HCT116 (cell line): ENCODE results near the gene RGL2. TPM values are rescaled to one million over a fixed set of nuclear protein-coding genes. Genes with fewer than 3 reads are reported as not detected.

Experiments
- ATAC-seq: fragments of 200-7000 bp; cut with Tn5 transposase; 2 replicates; pipeline ENCODE4 v1.9.1; 2020; ENCODE audit warnings: mild to moderate bottlenecking, moderate library complexity
- BruUV-seq: library from RNA; stranded (reverse); fragments of 400-500 nt; replicated peaks from 2 replicates; lab custom pipeline; 2021; lab: Mats Ljungman, UMichigan
- CTCF ChIA-PET: fragments of 300-600 bp; sonication (Branson Sonifier 250); formaldehyde crosslinking; loops from one replicate; lab custom pipeline; 2021; ENCODE audit warnings: antibody characterized with exemption; lab: Charles Lee
- POLR2A ChIA-PET: fragments of 300-600, 350-600 bp; sonication (Branson Sonifier 250); formaldehyde crosslinking; loops from one replicate; lab custom pipeline; 2021; ENCODE audit warnings: antibody characterized with exemption; lab: Charles Lee
- RAD21 ChIA-PET, 2 experiments: fragments of 300-600 bp; sonication (Branson Sonifier 250); formaldehyde crosslinking; loops; one replicate each; lab custom pipeline; 2023; ENCODE audit warnings: low total read pairs in 2 of 2; ENCODE audit not compliant: uncharacterized antibody in 2 of 2, unreplicated experiment in 2 of 2, low non-redundant PET in 1 of 2; lab: Charles Lee
- DNase-seq: peaks from one replicate; pipeline ENCODE4 v3.0.0-alpha.2; 2010; ENCODE audit warnings: low read depth, low spot score
- H2AFZ ChIP-seq: fragments of 200-600 bp; shearing (Covaris generic), sonication (generic); 2 replicates; pipeline ENCODE4 v1.6.1; 2017; ENCODE audit warnings: low read depth, mixed run types, mixed read lengths, antibody characterized with exemption, low read length; ENCODE audit not compliant: poor library complexity, severe bottlenecking
- H3K27ac ChIP-seq: 2 replicates; pipeline ENCODE4 v1.5.1; 2012; ENCODE audit warnings: low read depth, low read length
- H3K27me3 ChIP-seq: fragments of 200-600 bp; sonication (generic); 2 replicates; pipeline ENCODE4 v1.6.1; 2016; ENCODE audit warnings: mixed run types, low read length, mixed read lengths; ENCODE audit not compliant: insufficient read depth
- H3K36me3 ChIP-seq, 2 experiments: fragments of 200-500 bp in 1 of 2; fragments of 200-600 bp in 1 of 2; sonication (Bioruptor generic) in 1 of 2; sonication (generic) in 1 of 2; 2 replicates each; pipeline versions ENCODE4 v1.5.1 to v1.6.1; 2014 to 2016; ENCODE audit warnings: low read length in 2 of 2, inconsistent platforms in 1 of 2, mixed read lengths in 1 of 2, mixed run types in 1 of 2; ENCODE audit not compliant: insufficient read depth in 2 of 2, control insufficient read depth in 1 of 2
- H3K4me1 ChIP-seq, 2 experiments: fragments of 200-600 bp in 1 of 2; sonication (generic) in 1 of 2; 2 replicates each; pipeline versions ENCODE4 v1.5.1 to v1.6.1; 2012 to 2017; ENCODE audit warnings: low read length in 2 of 2, inconsistent platforms in 1 of 2, mild to moderate bottlenecking in 1 of 2, mixed read lengths in 1 of 2, mixed run types in 1 of 2, moderate library complexity in 1 of 2; ENCODE audit not compliant: insufficient read depth in 2 of 2, control insufficient read depth in 1 of 2
- H3K4me2 ChIP-seq: fragments of 200-600 bp; sonication (generic); 2 replicates; pipeline ENCODE4 v1.6.1; 2017; ENCODE audit warnings: mixed run types, low read length, mixed read lengths
- H3K4me3 ChIP-seq, 2 experiments: fragments of 200-600 bp in 1 of 2; sonication (generic) in 1 of 2; replicated peaks in 1 of 2; 2 replicates each; pipeline ENCODE4 v1.5.1; 2011 to 2016; ENCODE audit warnings: low read length in 2 of 2, control low read depth in 1 of 2, low read depth in 1 of 2, mild to moderate bottlenecking in 1 of 2, mixed read lengths in 1 of 2, mixed run types in 1 of 2
- H3K79me2 ChIP-seq: fragments of 200-600 bp; sonication (generic); 2 replicates; pipeline ENCODE4 v1.6.1; 2017; ENCODE audit warnings: mild to moderate bottlenecking, mixed run types, low read length, moderate library complexity, mixed read lengths; ENCODE audit not compliant: insufficient read depth
- H3K9ac ChIP-seq: fragments of 200-600 bp; sonication (generic); 2 replicates; pipeline ENCODE4 v1.6.1; 2016; ENCODE audit warnings: low read length, mixed read lengths
- H3K9me2 ChIP-seq: fragments of 200-600 bp; sonication (generic), shearing (Covaris generic); 2 replicates; pipeline ENCODE4 v1.6.1; 2017; ENCODE audit warnings: mixed run types, mild to moderate bottlenecking, moderate library complexity; ENCODE audit not compliant: insufficient read depth
- H3K9me3 ChIP-seq, 2 experiments: fragments of 200-500 bp in 1 of 2; fragments of 200-600 bp in 1 of 2; sonication (Bioruptor generic) in 1 of 2; sonication (generic) in 1 of 2; 2 replicates each; pipeline ENCODE4 v1.6.1; 2014 to 2017; ENCODE audit warnings: low read length in 2 of 2, mixed read lengths in 2 of 2, inconsistent platforms in 1 of 2, low read depth in 1 of 2, mild to moderate bottlenecking in 1 of 2, mixed run types in 1 of 2, moderate library complexity in 1 of 2; ENCODE audit not compliant: control insufficient read depth in 1 of 2, insufficient read depth in 1 of 2
- H4K20me1 ChIP-seq: fragments of 200-600 bp; sonication (generic), shearing (Covaris generic); 2 replicates; pipeline ENCODE4 v1.6.1; 2017; ENCODE audit warnings: mixed run types, mild to moderate bottlenecking, moderate library complexity; ENCODE audit not compliant: insufficient read depth
- EGR1 ChIP-seq: IDR thresholded peaks from 2 replicates; pipeline ENCODE4 v1.6.1; 2012; ENCODE audit warnings: low read depth
- EZH2phosphoT487 ChIP-seq: fragments of 200-600 bp; IDR thresholded peaks from 2 replicates; pipeline ENCODE4 v1.6.1; 2018; ENCODE audit warnings: antibody characterized with exemption, borderline replicate concordance
- FOSL1 ChIP-seq: IDR thresholded peaks from 2 replicates; pipeline ENCODE4 v1.6.1; 2012; ENCODE audit warnings: low read depth
- JUND ChIP-seq: IDR thresholded peaks from 2 replicates; pipeline ENCODE4 v1.6.1; 2012
- YY1 ChIP-seq: IDR thresholded peaks from 2 replicates; pipeline ENCODE4 v1.6.1; 2011; ENCODE audit warnings: low read length, low read depth, moderate library complexity, mild to moderate bottlenecking; ENCODE audit not compliant: insufficient replicate concordance; ENCODE audit errors: extremely low read depth
- ZBTB33 ChIP-seq: IDR thresholded peaks from 2 replicates; pipeline ENCODE4 v1.6.1; 2011; ENCODE audit warnings: mild to moderate bottlenecking, low read length, moderate library complexity; ENCODE audit not compliant: insufficient replicate concordance; ENCODE audit errors: extremely low read depth
- intact Hi-C: fragments of 100-400 bp; cut with micrococcal nuclease; formaldehyde crosslinking; loops from 2 replicates; pipeline ENCODE4 v1.10.0; 2022
- total RNA-seq: library from RNA; stranded (reverse); gene quantifications from one replicate; pipeline ENCODE4 v1.2.1, GENCODE V29; 2021; ENCODE audit not compliant: unreplicated experiment

Gene RGL2
- total RNA-seq, 1 experiment from 2014 or later: 53.4 TPM

- peaks cover 11 to 12% of the 10 kb centered on the region in 2 experiments; a peak in 3 of 4 replicates for H3K36me3 ChIP-seq
- H3K9ac ChIP-seq: no peak overlapping the region
- RAD21 ChIA-PET: no interaction called here
These were observed 4.5 kb downstream of the RGL2 start for GRCh38 chr6:33294086-33294823.

More at GRCh38 chr6:33294086-33294823, 4.5 kb downstream of the RGL2 start:
- Histone ChIP-seq H3K27me3 (no peaks in the 10 kb centered on the region), H3K4me1 (peaks cover 11 to 25% of the 10 kb centered on the region in 2 experiments), H3K27ac (no peak overlapping the region), H3K9me2 (no peaks in the 10 kb centered on the region), H3K4me3 (no peak overlapping the region), H2AFZ (no peak overlapping the region), H4K20me1 (no peaks in the 10 kb centered on the region), H3K9me3 (no peaks in the 10 kb centered on the region), H3K4me2 (no peak overlapping the region), H3K79me2 (peaks cover 31% of the 10 kb centered on the region)
- TF ChIP-seq FOSL1: no peak
- TF ChIP-seq EZH2phosphoT487: no peak
- TF ChIP-seq ZBTB33: no peak
- TF ChIP-seq JUND: no peak
- no peak for TF ChIP-seq EGR1
- TF ChIP-seq YY1: no peak
- ChIA-PET CTCF (no interaction called here), POLR2A (no interaction called here)
- intact Hi-C loops: no loop called here
- DNase-seq (no peak), ATAC-seq (no peak)
- no TSS peak for BruUV-seq
